Ammon's horn (tissue), 1 donor: Measurements from ENCODE around the gene ELAVL3.

Experiments
- DNase-seq: peaks from one replicate; pipeline ENCODE4 v3.0.0-alpha.2; 2016; ENCODE audit warnings: low spot score

Gene ELAVL3

GRCh38 chr19:11480715-11481533, at the start of gene ELAVL3:
Gene ELAVL3, minus strand, starts transcription at chr19:11481046. Its CDS starts 438 bp downstream, at chr19:11480608.
- peak; percentile 84 for DNase-seq

- DNase-seq: peak; percentile 94
Observed at GRCh38 chr19:11530432-11530831, 49.6 kb upstream of the ELAVL3 start.

GRCh38 chr19:11528551-11529341, 47.9 kb upstream of the ELAVL3 start, which contains the start of gene ECSIT:
Gene ECSIT, minus strand, starts transcription at chr19:11529134. Its CDS starts 9,964 bp downstream, at chr19:11519170.
- DNase-seq: peak; percentile 99

- DNase-seq: no peak
Observed at GRCh38 chr19:11519138-11519537, 38.3 kb upstream of the ELAVL3 start.

- DNase-seq: no peak
Observed at GRCh38 chr19:11513946-11514345, 33.1 kb upstream of the ELAVL3 start.

- no peak for DNase-seq
Observed at GRCh38 chr19:11510444-11510843, 29.6 kb upstream of the ELAVL3 start.

GRCh38 chr19:11507370-11508078, 26.7 kb upstream of the ELAVL3 start:
- no peak for DNase-seq

- DNase-seq: no peak
Observed at GRCh38 chr19:11506967-11507366, 26.1 kb upstream of the ELAVL3 start.

GRCh38 chr19:11506101-11506555, 25.3 kb upstream of the ELAVL3 start:
- no peak for DNase-seq

- peak; percentile 89 for DNase-seq
Observed at GRCh38 chr19:11505504-11506100, 24.8 kb upstream of the ELAVL3 start, which contains the start of gene ZNF653. Gene ZNF653, minus strand, starts transcription at chr19:11505839. Its CDS starts 53 bp downstream, at chr19:11505786.

- DNase-seq: peak; percentile 98
Observed at GRCh38 chr19:11505032-11505503, 24.2 kb upstream of the ELAVL3 start.

- DNase-seq: no peak
Observed at GRCh38 chr19:11504502-11505031, 23.7 kb upstream of the ELAVL3 start.

GRCh38 chr19:11499890-11500420, 19.1 kb upstream of the ELAVL3 start:
- DNase-seq: no peak

- no peak for DNase-seq
Observed at GRCh38 chr19:11499220-11499726, 18.4 kb upstream of the ELAVL3 start.

GRCh38 chr19:11496391-11497163, 15.7 kb upstream of the ELAVL3 start:
- peak; percentile 38 for DNase-seq

- no peak for DNase-seq
Observed at GRCh38 chr19:11495885-11496284, 15.0 kb upstream of the ELAVL3 start.

GRCh38 chr19:11495481-11495880, 14.6 kb upstream of the ELAVL3 start:
- DNase-seq: no peak

GRCh38 chr19:11494634-11495285, 13.9 kb upstream of the ELAVL3 start:
- DNase-seq: no peak

- DNase-seq: no peak
Observed at GRCh38 chr19:11489378-11489777, 8.5 kb upstream of the ELAVL3 start.
